K562 (cell line): ENCODE results near the gene STAB1. TPM values are rescaled to one million over a fixed set of nuclear protein-coding genes. Genes with fewer than 3 reads are reported as not detected.
A peak's percentile ranks its signal among the peaks of the same experiment; 100 is the strongest.

Source experiments
- ATAC-seq: fragments of 200-7000 bp; cut with Tn5 transposase; 3 replicates; pipeline ENCODE4 v1.9.1; 2020; ENCODE audit warnings: moderate library complexity
- BruUV-seq: library from RNA; stranded (reverse); fragments of 400-500 nt; replicated peaks from 2 replicates; lab custom pipeline; 2021; lab: Mats Ljungman, UMichigan
- CTCF ChIA-PET: fragments of 300-600 bp; formaldehyde crosslinking; extraction: SDS; loops from one replicate; lab custom pipeline; 2021; ENCODE audit warnings: low intra/inter-chr PET ratio; lab: Yijun Ruan, JAX
- POLR2A ChIA-PET: fragments of 300-600, 350-650 bp; sonication (Branson Sonifier 250); formaldehyde crosslinking; extraction: SDS; loops from one replicate; lab custom pipeline; 2021; ENCODE audit warnings: antibody characterized with exemption, inconsistent platforms; lab: Yijun Ruan, JAX
- DNase-seq, 4 experiments: peaks; one replicate each; pipeline versions ENCODE4 v3.0.0 to v3.0.0-alpha.2; 2011 to 2018; ENCODE audit warnings: low spot score in 3 of 4, mixed read lengths in 3 of 4; ENCODE audit errors: extremely low read depth in 1 of 4
- FAIRE-seq: peaks from 2 replicates; lab custom pipeline; 2011; peaks lifted over from hg19 to GRCh38; lab: Jason Lieb, UNC
- H2AFZ ChIP-seq: 2 replicates; pipeline ENCODE4 v1.6.0; 2011; ENCODE audit warnings: low read depth, low read length, control low read depth, inconsistent platforms
- H3K27ac ChIP-seq: fragments of 200-600 bp; 3 replicates; pipeline ENCODE4 v1.8.0; 2011; ENCODE audit warnings: low read depth, mild to moderate bottlenecking, control low read depth, inconsistent platforms, low read length, moderate library complexity, mixed read lengths; ENCODE audit errors: extremely low read depth
- H3K27me3 ChIP-seq, 2 experiments: fragments of 300-600 bp in 1 of 2; 2 replicates in 1 of 2; 3 replicates in 1 of 2; pipeline versions ENCODE4 v1.6.0 to v1.8.0; 2011; ENCODE audit warnings: inconsistent platforms in 2 of 2, low read length in 2 of 2, mild to moderate bottlenecking in 1 of 2, mixed read lengths in 1 of 2, moderate library complexity in 1 of 2; ENCODE audit not compliant: control insufficient read depth in 2 of 2, insufficient read depth in 2 of 2
- H3K36me3 ChIP-seq: fragments of 300-600 bp; 3 replicates; pipeline ENCODE4 v1.8.0; 2011; ENCODE audit warnings: mild to moderate bottlenecking, low read length, inconsistent platforms; ENCODE audit not compliant: control insufficient read depth, insufficient read depth
- H3K4me1 ChIP-seq, 2 experiments: fragments of 200-600 bp in 1 of 2; replicated peaks in 1 of 2; 2 replicates in 1 of 2; 3 replicates in 1 of 2; pipeline versions ENCODE4 v1.5.1 to v1.8.0; 2011; ENCODE audit warnings: inconsistent platforms in 2 of 2, low read length in 2 of 2, mild to moderate bottlenecking in 1 of 2, mixed read lengths in 1 of 2, moderate library complexity in 1 of 2; ENCODE audit not compliant: control insufficient read depth in 2 of 2, insufficient read depth in 2 of 2
- H3K4me2 ChIP-seq: 2 replicates; pipeline ENCODE4 v1.6.1; 2011; ENCODE audit warnings: low read length, control low read depth, inconsistent platforms, mixed read lengths; ENCODE audit not compliant: insufficient read depth
- H3K4me3 ChIP-seq: fragments of 200-600 bp; sonication (generic), shearing (Covaris generic); 2 replicates; pipeline ENCODE4 v1.5.1; 2016; ENCODE audit warnings: control low read depth, inconsistent platforms
- H3K79me2 ChIP-seq: fragments of 200-600 bp; 3 replicates; pipeline ENCODE4 v1.8.0; 2011; ENCODE audit warnings: low read length, inconsistent platforms; ENCODE audit not compliant: control insufficient read depth, insufficient read depth
- H3K9ac ChIP-seq, 2 experiments: 2 replicates each; pipeline versions ENCODE4 v1.6.0 to v1.6.1; 2011; ENCODE audit warnings: low read depth in 2 of 2, low read length in 2 of 2, control low read depth in 1 of 2, inconsistent platforms in 1 of 2, mild to moderate bottlenecking in 1 of 2, mixed read lengths in 1 of 2; ENCODE audit not compliant: insufficient read depth in 1 of 2
- H3K9me1 ChIP-seq: one replicate; pipeline ENCODE4 v1.6.0; 2011; ENCODE audit warnings: inconsistent platforms, mild to moderate bottlenecking, low read length, moderate library complexity; ENCODE audit not compliant: control insufficient read depth, insufficient read depth
- H3K9me3 ChIP-seq: replicated peaks from 2 replicates; pipeline ENCODE4 v1.5.1; 2011; ENCODE audit warnings: low read depth, low read length, inconsistent platforms; ENCODE audit not compliant: control insufficient read depth, insufficient read depth
- H4K20me1 ChIP-seq: replicated peaks from 2 replicates; pipeline ENCODE4 v1.6.1; 2011; ENCODE audit warnings: low read length, inconsistent platforms, mixed read lengths; ENCODE audit not compliant: control insufficient read depth, insufficient read depth
- AFF4 ChIP-seq: sonication (generic); formaldehyde crosslinking; IDR thresholded peaks from 2 replicates; pipeline ENCODE4 v1.8.0; 2023; ENCODE audit warnings: mild to moderate bottlenecking, missing genetic modification reagents
- ASH1L ChIP-seq: fragments of 450-650 bp; IDR thresholded peaks from 2 replicates; pipeline ENCODE4 v1.6.1; 2018; ENCODE audit warnings: borderline replicate concordance, mild to moderate bottlenecking, low read depth; ENCODE audit not compliant: partially characterized antibody
- HDGF ChIP-seq: fragments of 450-650 bp; IDR thresholded peaks from 2 replicates; pipeline ENCODE4 v1.6.1; 2016
- MYNN ChIP-seq, 2 experiments: sonication (generic); formaldehyde crosslinking in 1 of 2; IDR thresholded peaks; 2 replicates each; pipeline versions ENCODE4 v1.5.0 to v1.6.1; 2016 to 2020; ENCODE audit warnings: antibody characterized with exemption in 1 of 2, missing genetic modification reagents in 1 of 2
- NEUROD1 ChIP-seq: fragments of 150-350 bp; IDR thresholded peaks from 2 replicates; pipeline ENCODE4 v1.6.1; 2014; ENCODE audit warnings: borderline replicate concordance, low read length, low read depth; ENCODE audit not compliant: partially characterized antibody
- WGBS: fragments of 100-300 bp; shearing (Covaris generic); methylation state at CpG from one replicate; pipeline ENCODE4 v1.1.6; 2016; ENCODE audit warnings: low coverage, mixed read lengths; ENCODE audit not compliant: insufficient coverage; ENCODE audit errors: missing lambda C conversion rate; 5-methylcytosine and 5-hydroxymethylcytosine counted together
- in situ Hi-C: fragments of 300-500 bp; cut with MboI; formaldehyde crosslinking; loops from 4 replicates; pipeline ENCODE4 v1.15.0; 2018; ENCODE audit warnings: inconsistent platforms, mixed read lengths
- intact Hi-C: fragments of 100-400 bp; cut with micrococcal nuclease; formaldehyde crosslinking; loops from 2 replicates; pipeline ENCODE4 v1.14.2; 2022
- polyA plus RNA-seq, 8 experiments: library from polyadenylated mRNA; depleted of rRNA in 4 of 8; stranded (reverse) in 5 of 8; unstranded in 3 of 8; fragments of >200 nt; fragmentation: Nextera tagmentation in 2 of 8; fragmentation: Illumina TruSeq in 1 of 8; extraction: Ambion mirVana in 2 of 8; extraction: Trizol in 1 of 8; gene quantifications; 2 replicates each; pipeline versions ENCODE4 v1.2.1 to v1.2.3, GENCODE V29; 2011 to 2014; ENCODE audit warnings: inconsistent platforms in 1 of 8, missing spikeins in 1 of 8
- total RNA-seq, 7 experiments: library from RNA; depleted of rRNA in 6 of 7; stranded (reverse); fragments of >200 nt in 6 of 7; fragmentation: Illumina TruSeq in 2 of 7; extraction: Trizol in 2 of 7; gene quantifications; 2 replicates each; pipeline versions ENCODE4 v1.2.1 to v1.2.3, GENCODE V29; 2011 to 2021; ENCODE audit warnings: low replicate concordance in 1 of 7
- TF ChIP-seq, protein P1 (sequence below), 2 experiments: fragments of 150-350 bp in 1 of 2; IDR thresholded peaks; 2 replicates each; pipeline ENCODE4 v1.6.1; 2012 to 2016; ENCODE audit warnings: low read depth in 2 of 2, low read length in 2 of 2, mild to moderate bottlenecking in 1 of 2, moderate library complexity in 1 of 2

The STAB1 gene
- total and polyA plus RNA-seq, 9 of the 15 experiments (the other 6 are each of a cell fraction or from before 2014, with no cell fraction given) = 0.20 to 3.9 (median 1.2) TPM

- FAIRE-seq (no peak), DNase-seq (no peak)
- Histone ChIP-seq H3K4me3 (no peak overlapping the region), H3K4me2 (no peak overlapping the region), H3K27ac (no peak overlapping the region), H3K4me1 (peaks cover 0 to 4% of the 10 kb centered on the region in 2 experiments; a peak in 2 of 5 replicates), H3K27me3 (no peaks in the 10 kb centered on the region)
- intact Hi-C loops = no loop called here
- TF ChIP-seq HDGF = no peak
- TF ChIP-seq ASH1L = no peak
- no peak for TF ChIP-seq AFF4 (CRISPR knock-in tag)
- no peak for TF ChIP-seq NEUROD1
- no peak for TF ChIP-seq MYNN (IDR thresholded peaks at IDR 0.05)
- no peak for TF ChIP-seq MYNN (CRISPR knock-in tag; IDR thresholded peaks at IDR 0.05)
- TF ChIP-seq, protein P1, sequence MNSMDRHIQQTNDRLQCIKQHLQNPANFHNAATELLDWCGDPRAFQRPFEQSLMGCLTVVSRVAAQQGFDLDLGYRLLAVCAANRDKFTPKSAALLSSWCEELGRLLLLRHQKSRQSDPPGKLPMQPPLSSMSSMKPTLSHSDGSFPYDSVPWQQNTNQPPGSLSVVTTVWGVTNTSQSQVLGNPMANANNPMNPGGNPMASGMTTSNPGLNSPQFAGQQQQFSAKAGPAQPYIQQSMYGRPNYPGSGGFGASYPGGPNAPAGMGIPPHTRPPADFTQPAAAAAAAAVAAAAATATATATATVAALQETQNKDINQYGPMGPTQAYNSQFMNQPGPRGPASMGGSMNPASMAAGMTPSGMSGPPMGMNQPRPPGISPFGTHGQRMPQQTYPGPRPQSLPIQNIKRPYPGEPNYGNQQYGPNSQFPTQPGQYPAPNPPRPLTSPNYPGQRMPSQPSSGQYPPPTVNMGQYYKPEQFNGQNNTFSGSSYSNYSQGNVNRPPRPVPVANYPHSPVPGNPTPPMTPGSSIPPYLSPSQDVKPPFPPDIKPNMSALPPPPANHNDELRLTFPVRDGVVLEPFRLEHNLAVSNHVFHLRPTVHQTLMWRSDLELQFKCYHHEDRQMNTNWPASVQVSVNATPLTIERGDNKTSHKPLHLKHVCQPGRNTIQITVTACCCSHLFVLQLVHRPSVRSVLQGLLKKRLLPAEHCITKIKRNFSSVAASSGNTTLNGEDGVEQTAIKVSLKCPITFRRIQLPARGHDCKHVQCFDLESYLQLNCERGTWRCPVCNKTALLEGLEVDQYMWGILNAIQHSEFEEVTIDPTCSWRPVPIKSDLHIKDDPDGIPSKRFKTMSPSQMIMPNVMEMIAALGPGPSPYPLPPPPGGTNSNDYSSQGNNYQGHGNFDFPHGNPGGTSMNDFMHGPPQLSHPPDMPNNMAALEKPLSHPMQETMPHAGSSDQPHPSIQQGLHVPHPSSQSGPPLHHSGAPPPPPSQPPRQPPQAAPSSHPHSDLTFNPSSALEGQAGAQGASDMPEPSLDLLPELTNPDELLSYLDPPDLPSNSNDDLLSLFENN (IDR thresholded peaks at IDR 0.05; ENCODE audit: low read depth in 2 of 2, low read length in 2 of 2) = no peak
- TF ChIP-seq, all 486 proteins: peak for 0
- ATAC-seq = no peak
- POLR2A ChIA-PET = interaction anchor here (0.8 kb wide), 1 partner anchor 17 kb away, joined by 4 read pairs; no protein-coding TSS in a partner anchor
- 98% methylated on average over 4 of the region's 5 CpGs for WGBS
- in situ Hi-C loops = no loop called here
- Histone ChIP-seq H3K9me1 (no peaks in the 10 kb centered on the region), H2AFZ (no peak overlapping the region), H3K36me3 (peaks cover 60% of the 10 kb centered on the region), H3K9me3 (no peaks in the 10 kb centered on the region), H3K9ac (peak overlapping the region in 1 of 2 experiments; percentile 68; a peak in 2 of 4 replicates), H3K79me2 (no peaks in the 10 kb centered on the region), H4K20me1 (0 out of 2 replicates have a peak, but pooled peaks cover 4% of the 10 kb centered on the region)
- BruUV-seq = no TSS peak
- CTCF ChIA-PET = no interaction called here
Observed at GRCh38 chr3:52554026-52554755, 59.1 kb downstream of the STAB1 start.
